GM21717 (cell line): ENCODE measurements around the gene TMEM221.
A peak's percentile ranks its signal among the peaks of the same experiment; 100 is the strongest.

Experiments used
- ATAC-seq: cut with Tn5 transposase; IDR thresholded peaks from one replicate; pipeline ENCODE4 v1.9.1; 2021; ENCODE audit warnings: mild to moderate bottlenecking, moderate library complexity; ENCODE audit not compliant: unreplicated experiment

Gene TMEM221

GRCh38 chr19:17406046-17406886, 42.2 kb downstream of the TMEM221 start:
- ATAC-seq = peak; percentile 7

GRCh38 chr19:17405250-17406045, 43.0 kb downstream of the TMEM221 start, which contains the start of gene BST2:
BST2 (minus strand) TSS chr19:17405630; CDS start chr19:17405575, 55 bp downstream.
- peak; percentile 60 for ATAC-seq

GRCh38 chr19:17404621-17405249, 43.7 kb downstream of the TMEM221 start:
- no peak for ATAC-seq

GRCh38 chr19:17404015-17404414, 44.5 kb downstream of the TMEM221 start:
- ATAC-seq = no peak

- ATAC-seq = no peak
Observed at GRCh38 chr19:17402982-17403855, 45.2 kb downstream of the TMEM221 start.

GRCh38 chr19:17401628-17402027, 46.8 kb downstream of the TMEM221 start:
- ATAC-seq = no peak

- ATAC-seq = no peak
Observed at GRCh38 chr19:17398902-17399527, 49.5 kb downstream of the TMEM221 start.

- no peak for ATAC-seq
Observed at GRCh38 chr19:17394891-17395415, 53.5 kb downstream of the TMEM221 start.

- no peak for ATAC-seq
Observed at GRCh38 chr19:17393914-17394313, 54.6 kb downstream of the TMEM221 start, which contains the start of gene CCDC194. CCDC194 (minus strand) TSS chr19:17394196; CDS start chr19:17394158, 38 bp downstream.

- no peak for ATAC-seq
Observed at GRCh38 chr19:17393002-17393401, 55.5 kb downstream of the TMEM221 start.

- no peak for ATAC-seq
Observed at GRCh38 chr19:17391371-17392151, 56.9 kb downstream of the TMEM221 start.

GRCh38 chr19:17390665-17391370, 57.6 kb downstream of the TMEM221 start:
- peak; percentile 78 for ATAC-seq

- no peak for ATAC-seq
Observed at GRCh38 chr19:17389957-17390664, 58.4 kb downstream of the TMEM221 start.

- no peak for ATAC-seq
Observed at GRCh38 chr19:17389288-17389687, 59.2 kb downstream of the TMEM221 start.

GRCh38 chr19:17385878-17386611, 62.4 kb downstream of the TMEM221 start:
- ATAC-seq = no peak
